HTERT RPE-1 (cell line): ENCODE measurements around the gene TVP23A.

ENCODE experiments used
- in situ Hi-C: fragments of 300-500 bp; cut with MboI; formaldehyde crosslinking; loops from 4 replicates; pipeline ENCODE4 v1.14.3; 2020; ENCODE audit warnings: low sequenced_read_pairs

The TVP23A gene

GRCh38 chr16:10817963-10818941, at the start of gene TVP23A:
Gene TVP23A (minus strand): TSS chr16:10818794. CDS start chr16:10818493, 301 bp downstream.
- in situ Hi-C loops: no loop called here

GRCh38 chr16:10868104-10868595, 49.6 kb upstream of the TVP23A start:
- in situ Hi-C loops: no loop called here

GRCh38 chr16:10867199-10867598, 48.6 kb upstream of the TVP23A start:
- in situ Hi-C loops: no loop called here

GRCh38 chr16:10865991-10866966, 47.7 kb upstream of the TVP23A start:
- in situ Hi-C loops: no loop called here

GRCh38 chr16:10862438-10862837, 43.8 kb upstream of the TVP23A start:
- in situ Hi-C loops: no loop called here

- in situ Hi-C loops: no loop called here
Observed at GRCh38 chr16:10859658-10860057, 41.1 kb upstream of the TVP23A start.

GRCh38 chr16:10859020-10859419, 40.4 kb upstream of the TVP23A start:
- in situ Hi-C loops: no loop called here

GRCh38 chr16:10858203-10858602, 39.6 kb upstream of the TVP23A start:
- in situ Hi-C loops: no loop called here

GRCh38 chr16:10856042-10856441, 37.4 kb upstream of the TVP23A start:
- in situ Hi-C loops: no loop called here

- in situ Hi-C loops: no loop called here
Observed at GRCh38 chr16:10852948-10853347, 34.4 kb upstream of the TVP23A start.

GRCh38 chr16:10852286-10852685, 33.7 kb upstream of the TVP23A start:
- in situ Hi-C loops: no loop called here

GRCh38 chr16:10851512-10851911, 32.9 kb upstream of the TVP23A start:
- in situ Hi-C loops: no loop called here

- in situ Hi-C loops: no loop called here
Observed at GRCh38 chr16:10850478-10850850, 31.9 kb upstream of the TVP23A start.

GRCh38 chr16:10849736-10850477, 31.3 kb upstream of the TVP23A start:
- in situ Hi-C loops: no loop called here

GRCh38 chr16:10847176-10847575, 28.6 kb upstream of the TVP23A start:
- in situ Hi-C loops: no loop called here

- in situ Hi-C loops: no loop called here
Observed at GRCh38 chr16:10846213-10846998, 27.8 kb upstream of the TVP23A start.

- in situ Hi-C loops: no loop called here
Observed at GRCh38 chr16:10840703-10841102, 22.1 kb upstream of the TVP23A start.

GRCh38 chr16:10839279-10839666, 20.7 kb upstream of the TVP23A start:
- in situ Hi-C loops: no loop called here

- in situ Hi-C loops: no loop called here
Observed at GRCh38 chr16:10838621-10839278, 20.2 kb upstream of the TVP23A start.
